ENCODE data around the gene RAB19.
"Not testable (repeated sequence)": the region's sequence is repeated elsewhere in the genome, so short reads cannot be mapped to it uniquely, and the experiment has no call there.

RAB19 gene

DNA sequence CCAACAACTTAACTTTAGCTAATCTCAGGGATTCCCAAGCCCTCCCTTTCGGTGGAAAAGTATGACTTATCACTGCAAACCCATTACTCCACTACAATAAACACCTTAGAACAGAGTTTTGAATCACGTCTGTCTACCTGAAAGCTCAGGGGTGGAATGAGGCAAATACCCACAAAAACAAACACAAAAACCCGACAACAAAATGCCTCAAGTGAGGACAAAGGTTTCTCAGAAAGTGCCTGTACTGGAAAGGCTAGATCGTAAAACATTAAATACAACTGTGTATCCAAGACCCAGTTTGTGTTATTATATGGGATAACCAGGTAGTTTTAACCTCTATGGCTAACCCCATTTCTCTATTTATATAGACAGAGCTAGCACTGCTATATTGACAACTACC lies 49.4 kb downstream of the RAB19 start:
- Histone ChIP-seq H3K9ac (ENCODE audit: low read depth, low read length, poor library complexity) (no peak overlapping the region), H2BK15ac (ENCODE audit: low read length) (no peak overlapping the region), H3K4me3 (ENCODE audit: low read length in 2 of 2) (no peak overlapping the region), H3K4me1 (ENCODE audit: control insufficient read depth in 2 of 2, insufficient read depth in 1 of 2, low read depth in 1 of 2, low read length in 2 of 2) (peaks cover 1 to 7% of the 10 kb centered on the region in 2 donors), H3K4ac (ENCODE audit: low read length) (no peak overlapping the region), H3K36me3 (replicated peaks in 1 of 2; ENCODE audit: control insufficient read depth in 2 of 2, insufficient read depth in 2 of 2, low read length in 2 of 2) (peaks cover 23 to 59% of the 10 kb centered on the region in 2 donors), H3K79me1 (ENCODE audit: low read depth, low read length) (no peaks in the 10 kb centered on the region), H3K9me3 (replicated peaks in 1 of 2; ENCODE audit: control insufficient read depth in 2 of 2, insufficient read depth in 1 of 2, low read depth in 1 of 2, low read length in 2 of 2) (no peaks in the 10 kb centered on the region), H3K14ac (ENCODE audit: low read length) (no peak overlapping the region), H2BK5ac (ENCODE audit: low read length) (no peak overlapping the region), H3K27ac (replicated peaks; ENCODE audit: low read length) (no peak overlapping the region), H3K23ac (ENCODE audit: low read depth, low read length, poor library complexity) (no peak overlapping the region), H3K4me2 (ENCODE audit: insufficient read depth, low read length, poor library complexity, severe bottlenecking) (no peak overlapping the region), H4K91ac (ENCODE audit: low read depth, low read length, poor library complexity) (no peak overlapping the region), H4K8ac (ENCODE audit: low read depth, low read length) (no peak overlapping the region), H2BK120ac (ENCODE audit: low read depth, low read length) (no peak overlapping the region), H2AFZ (ENCODE audit: low read length) (no peak overlapping the region), H3K18ac (ENCODE audit: low read length) (no peak overlapping the region), H3K27me3 (ENCODE audit: control insufficient read depth in 3 of 3, insufficient read depth in 3 of 3, low read depth in 1 of 3, low read length in 3 of 3) (no peaks in the 10 kb centered on the region), H2AK5ac (ENCODE audit: low read depth, low read length) (no peak overlapping the region), H2BK12ac (ENCODE audit: low read length) (no peak overlapping the region)
- no CpG with 5 or more reads among the region's 4 CpGs for WGBS, 2 donors (ENCODE audit: extremely low coverage in 2 of 2, insufficient read length in 2 of 2, insufficient replicate concordance in 1 of 2)
- DNase-seq (ENCODE audit: low spot score) = no peak

GRCh38 chr7:140453785-140454656 lies 50.2 kb downstream of the RAB19 start:
- H3K9ac ChIP-seq (ENCODE audit: low read depth, low read length, poor library complexity); H2AK5ac ChIP-seq (ENCODE audit: low read depth, low read length); H4K8ac ChIP-seq (ENCODE audit: low read depth, low read length); H3K4me2 ChIP-seq (ENCODE audit: insufficient read depth, low read length, poor library complexity, severe bottlenecking); H4K91ac ChIP-seq (ENCODE audit: low read depth, low read length, poor library complexity); H3K79me1 ChIP-seq (ENCODE audit: low read depth, low read length); H3K9me3 ChIP-seq (replicated peaks in 1 of 2; ENCODE audit: control insufficient read depth in 2 of 2, insufficient read depth in 1 of 2, low read depth in 1 of 2, low read length in 2 of 2); H2BK5ac ChIP-seq (ENCODE audit: low read length); H3K18ac ChIP-seq (ENCODE audit: low read length); H3K27me3 ChIP-seq (ENCODE audit: control insufficient read depth in 3 of 3, insufficient read depth in 3 of 3, low read depth in 1 of 3, low read length in 3 of 3); H3K4ac ChIP-seq (ENCODE audit: low read length); H3K27ac ChIP-seq (replicated peaks; ENCODE audit: low read length); H3K23ac ChIP-seq (ENCODE audit: low read depth, low read length, poor library complexity); H3K14ac ChIP-seq (ENCODE audit: low read length); H2BK120ac ChIP-seq (ENCODE audit: low read depth, low read length); H3K4me3 ChIP-seq (ENCODE audit: low read length in 2 of 2); DNase-seq (ENCODE audit: low spot score); H2AFZ ChIP-seq (ENCODE audit: low read length); H2BK12ac ChIP-seq (ENCODE audit: low read length); H2BK15ac ChIP-seq (ENCODE audit: low read length): not testable (repeated sequence)
- Histone ChIP-seq H3K36me3 (replicated peaks in 1 of 2; ENCODE audit: control insufficient read depth in 2 of 2, insufficient read depth in 2 of 2, low read length in 2 of 2) (peaks cover 23 to 62% of the 10 kb centered on the region in 2 donors), H3K4me1 (ENCODE audit: control insufficient read depth in 2 of 2, insufficient read depth in 1 of 2, low read depth in 1 of 2, low read length in 2 of 2) (peaks cover 4 to 13% of the 10 kb centered on the region in 2 donors)
- WGBS, 2 donors (ENCODE audit: extremely low coverage in 2 of 2, insufficient read length in 2 of 2, insufficient replicate concordance in 1 of 2) = 100% methylated on average over 1 of the region's 9 CpGs

- Histone ChIP-seq H2BK120ac (ENCODE audit: low read depth, low read length) (no peak overlapping the region), H2AFZ (ENCODE audit: low read length) (no peak overlapping the region), H3K4me2 (ENCODE audit: insufficient read depth, low read length, poor library complexity, severe bottlenecking) (no peak overlapping the region), H2BK15ac (ENCODE audit: low read length) (no peak overlapping the region), H3K79me1 (ENCODE audit: low read depth, low read length) (no peaks in the 10 kb centered on the region), H3K4me1 (ENCODE audit: control insufficient read depth in 2 of 2, insufficient read depth in 1 of 2, low read depth in 1 of 2, low read length in 2 of 2) (peaks cover 4 to 19% of the 10 kb centered on the region in 2 donors), H4K91ac (ENCODE audit: low read depth, low read length, poor library complexity) (no peak overlapping the region), H3K27me3 (ENCODE audit: control insufficient read depth in 3 of 3, insufficient read depth in 3 of 3, low read depth in 1 of 3, low read length in 3 of 3) (no peaks in the 10 kb centered on the region), H2BK5ac (ENCODE audit: low read length) (no peak overlapping the region), H3K18ac (ENCODE audit: low read length) (no peak overlapping the region), H3K4ac (ENCODE audit: low read length) (no peak overlapping the region), H4K8ac (ENCODE audit: low read depth, low read length) (no peak overlapping the region), H2AK5ac (ENCODE audit: low read depth, low read length) (no peak overlapping the region), H3K14ac (ENCODE audit: low read length) (no peak overlapping the region), H3K23ac (ENCODE audit: low read depth, low read length, poor library complexity) (no peak overlapping the region), H3K4me3 (ENCODE audit: low read length in 2 of 2) (no peak overlapping the region), H2BK12ac (ENCODE audit: low read length) (no peak overlapping the region), H3K36me3 (replicated peaks in 1 of 2; ENCODE audit: control insufficient read depth in 2 of 2, insufficient read depth in 2 of 2, low read length in 2 of 2) (peaks cover 23 to 62% of the 10 kb centered on the region in 2 donors), H3K9ac (ENCODE audit: low read depth, low read length, poor library complexity) (no peak overlapping the region), H3K9me3 (replicated peaks in 1 of 2; ENCODE audit: control insufficient read depth in 2 of 2, insufficient read depth in 1 of 2, low read depth in 1 of 2, low read length in 2 of 2) (no peaks in the 10 kb centered on the region), H3K27ac (replicated peaks; ENCODE audit: low read length) (no peak overlapping the region)
- no CpG with 5 or more reads among the region's 8 CpGs for WGBS, 2 donors (ENCODE audit: extremely low coverage in 2 of 2, insufficient read length in 2 of 2, insufficient replicate concordance in 1 of 2)
- no peak for DNase-seq (ENCODE audit: low spot score)
Measured at GRCh38 chr7:140454657-140455015, 50.8 kb downstream of the RAB19 start.

- Histone ChIP-seq H2BK5ac (ENCODE audit: low read length) (no peak overlapping the region), H3K18ac (ENCODE audit: low read length) (no peak overlapping the region), H3K4me1 (ENCODE audit: control insufficient read depth in 2 of 2, insufficient read depth in 1 of 2, low read depth in 1 of 2, low read length in 2 of 2) (peaks cover 4 to 21% of the 10 kb centered on the region in 2 donors), H3K27me3 (ENCODE audit: control insufficient read depth in 3 of 3, insufficient read depth in 3 of 3, low read depth in 1 of 3, low read length in 3 of 3) (no peaks in the 10 kb centered on the region), H3K36me3 (replicated peaks in 1 of 2; ENCODE audit: control insufficient read depth in 2 of 2, insufficient read depth in 2 of 2, low read length in 2 of 2) (peaks cover 23 to 67% of the 10 kb centered on the region in 2 donors), H2BK120ac (ENCODE audit: low read depth, low read length) (no peak overlapping the region), H2BK15ac (ENCODE audit: low read length) (no peak overlapping the region), H3K27ac (replicated peaks; ENCODE audit: low read length) (no peak overlapping the region), H3K4me3 (ENCODE audit: low read length in 2 of 2) (no peak overlapping the region), H3K9ac (ENCODE audit: low read depth, low read length, poor library complexity) (no peak overlapping the region), H4K8ac (ENCODE audit: low read depth, low read length) (no peak overlapping the region), H3K79me1 (ENCODE audit: low read depth, low read length) (peaks cover 2% of the 10 kb centered on the region), H3K4me2 (ENCODE audit: insufficient read depth, low read length, poor library complexity, severe bottlenecking) (no peak overlapping the region), H2AFZ (ENCODE audit: low read length) (no peak overlapping the region), H3K4ac (ENCODE audit: low read length) (no peak overlapping the region), H2AK5ac (ENCODE audit: low read depth, low read length) (no peak overlapping the region), H2BK12ac (ENCODE audit: low read length) (no peak overlapping the region), H4K91ac (ENCODE audit: low read depth, low read length, poor library complexity) (no peak overlapping the region), H3K14ac (ENCODE audit: low read length) (no peak overlapping the region), H3K9me3 (replicated peaks in 1 of 2; ENCODE audit: control insufficient read depth in 2 of 2, insufficient read depth in 1 of 2, low read depth in 1 of 2, low read length in 2 of 2) (no peaks in the 10 kb centered on the region), H3K23ac (ENCODE audit: low read depth, low read length, poor library complexity) (no peak overlapping the region)
- no CpG with 5 or more reads among the region's 4 CpGs for WGBS, 2 donors (ENCODE audit: extremely low coverage in 2 of 2, insufficient read length in 2 of 2, insufficient replicate concordance in 1 of 2)
- no peak for DNase-seq (ENCODE audit: low spot score)
Measured at GRCh38 chr7:140455743-140456142, 51.9 kb downstream of the RAB19 start.
